Stimulated activated CD4-positive, alpha-beta T cell treated with anti-CD3 and anti-CD28 coated beads, Interleukin-12 subunit alpha, Interleukin-12 subunit beta, amount 100 ng/mL, for 48 hours (primary cell): ENCODE measurements around the gene MAN1C1.
"Not testable (repeated sequence)": the region's sequence is repeated elsewhere in the genome, so short reads cannot be mapped to it uniquely, and the experiment has no call there.

Source experiments
- DNase-seq, 3 donors: peaks; one replicate each; pipeline ENCODE4 v3.0.0-alpha.2; 2020; ENCODE audit warnings: low read depth in 2 of 3, low spot score in 1 of 3

The MAN1C1 gene

DNA sequence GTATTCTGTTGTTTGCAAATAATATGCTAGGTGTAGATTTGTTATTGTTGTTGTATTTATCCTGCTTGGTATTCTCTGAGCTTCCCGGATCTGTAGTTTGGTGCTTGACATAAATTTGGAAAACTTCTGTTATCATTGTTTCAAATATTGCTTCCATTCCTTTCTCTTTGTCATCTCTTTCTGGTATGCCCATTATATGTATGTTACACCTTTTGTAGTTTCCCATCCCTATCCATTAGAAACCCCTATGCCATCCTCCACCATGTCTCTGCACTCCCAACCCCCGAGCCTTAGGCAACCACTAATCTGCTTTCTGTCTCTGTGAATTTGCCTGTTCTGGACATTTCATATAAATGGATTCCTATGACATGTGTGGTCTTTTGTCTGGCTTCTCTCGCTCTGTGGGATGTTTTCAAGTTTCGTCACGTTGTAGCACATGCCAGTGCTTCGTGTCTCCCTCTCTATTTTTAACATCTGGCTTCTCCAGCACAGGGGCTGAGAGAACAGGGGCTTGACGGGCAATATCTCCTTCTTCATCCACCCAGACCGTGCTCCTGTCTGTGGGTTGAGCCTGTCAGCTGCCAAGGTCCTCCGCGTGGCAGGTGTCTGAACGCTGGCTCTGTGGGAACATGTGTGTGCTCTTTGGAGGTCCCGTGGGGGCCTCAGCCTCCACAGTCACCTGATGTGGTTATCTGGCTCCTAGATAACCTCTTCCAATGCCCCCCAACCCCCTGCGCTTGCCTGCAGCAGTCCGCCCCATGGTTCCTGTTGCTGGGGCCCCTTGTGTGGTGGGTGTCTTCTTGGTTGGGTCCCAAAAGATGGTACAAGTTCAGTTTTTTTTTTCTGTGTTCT lies 32.8 kb upstream of the MAN1C1 start:
- DNase-seq: no peak

DNA sequence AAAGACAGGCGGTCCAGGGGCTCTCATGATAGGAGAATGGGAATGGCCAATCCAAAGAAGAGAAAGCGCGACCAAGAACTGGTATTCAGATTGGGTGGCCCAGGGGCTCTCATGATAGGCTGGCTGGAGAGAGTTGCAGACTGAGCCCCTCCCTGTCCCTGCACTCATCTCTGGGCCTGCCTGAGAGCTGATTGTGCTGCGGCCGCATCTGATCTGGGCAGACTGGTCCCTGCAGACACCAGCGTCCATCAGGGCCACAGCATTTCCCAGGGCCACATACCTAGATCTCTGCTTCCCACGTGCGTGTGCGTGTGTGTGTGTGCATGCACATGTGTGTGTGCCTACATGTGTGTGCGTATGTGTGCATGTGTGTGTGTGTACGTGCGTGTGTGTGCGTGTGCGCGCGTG lies 30.4 kb upstream of the MAN1C1 start:
- no peak for DNase-seq

DNA sequence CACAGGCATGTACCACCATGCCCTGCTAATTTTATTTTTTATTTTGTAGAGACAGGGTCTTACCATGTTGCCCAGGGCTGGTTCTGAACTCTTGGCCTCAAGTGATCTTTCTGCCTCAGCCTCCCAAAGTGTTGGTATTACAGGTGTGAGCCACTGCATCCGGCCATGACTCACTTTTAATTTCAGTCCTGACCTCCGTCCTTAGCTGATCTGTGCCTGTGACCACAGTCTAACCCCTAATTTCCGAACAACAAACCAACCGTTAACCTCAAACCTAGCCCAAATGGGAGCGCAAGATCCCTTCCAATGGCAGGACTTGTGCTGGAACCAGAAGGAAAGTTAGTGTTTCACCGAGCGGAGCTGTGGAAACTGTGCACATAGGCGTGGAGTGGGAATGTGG lies 29.3 kb upstream of the MAN1C1 start:
- no peak for DNase-seq

DNA sequence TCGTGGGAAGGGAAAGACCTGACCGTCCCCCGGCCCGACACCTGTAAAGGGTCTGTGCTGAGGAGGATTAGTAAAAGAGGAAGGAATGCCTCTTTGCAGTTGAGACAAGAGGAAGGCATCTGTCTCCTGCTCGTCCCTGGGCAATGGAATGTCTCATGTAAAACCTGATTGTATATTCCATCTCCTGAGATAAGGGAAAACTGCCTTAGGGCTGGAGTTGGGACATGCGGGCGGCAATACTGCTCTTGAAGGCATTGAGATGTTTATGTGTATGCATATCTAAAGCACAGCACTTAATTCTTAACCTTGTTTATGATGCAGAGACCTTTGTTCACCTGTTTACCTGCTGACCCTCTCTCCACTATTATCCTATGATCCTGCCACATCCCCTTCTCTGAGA lies 28.4 kb upstream of the MAN1C1 start:
- not testable (repeated sequence) for DNase-seq

DNA sequence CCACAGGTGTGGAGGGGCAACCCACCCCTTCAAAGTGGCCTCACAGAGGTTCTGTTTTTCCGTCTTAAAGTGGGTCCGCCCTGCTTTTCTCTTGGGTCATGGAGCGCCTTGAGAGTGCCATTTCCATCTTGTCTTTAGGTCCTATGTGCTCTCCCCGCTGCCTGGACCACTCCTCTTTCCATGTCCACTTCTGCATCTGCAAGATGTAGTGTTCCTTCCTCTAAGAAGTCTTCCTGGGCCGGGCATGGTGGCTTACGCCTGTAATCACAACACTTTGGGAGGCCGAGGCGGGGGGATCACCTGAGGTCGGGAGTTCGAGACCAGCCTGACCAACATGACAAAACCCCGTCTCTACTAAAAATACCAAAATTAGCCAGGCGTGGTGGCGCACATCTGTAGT lies 27.8 kb upstream of the MAN1C1 start:
- not testable (repeated sequence) for DNase-seq

DNA sequence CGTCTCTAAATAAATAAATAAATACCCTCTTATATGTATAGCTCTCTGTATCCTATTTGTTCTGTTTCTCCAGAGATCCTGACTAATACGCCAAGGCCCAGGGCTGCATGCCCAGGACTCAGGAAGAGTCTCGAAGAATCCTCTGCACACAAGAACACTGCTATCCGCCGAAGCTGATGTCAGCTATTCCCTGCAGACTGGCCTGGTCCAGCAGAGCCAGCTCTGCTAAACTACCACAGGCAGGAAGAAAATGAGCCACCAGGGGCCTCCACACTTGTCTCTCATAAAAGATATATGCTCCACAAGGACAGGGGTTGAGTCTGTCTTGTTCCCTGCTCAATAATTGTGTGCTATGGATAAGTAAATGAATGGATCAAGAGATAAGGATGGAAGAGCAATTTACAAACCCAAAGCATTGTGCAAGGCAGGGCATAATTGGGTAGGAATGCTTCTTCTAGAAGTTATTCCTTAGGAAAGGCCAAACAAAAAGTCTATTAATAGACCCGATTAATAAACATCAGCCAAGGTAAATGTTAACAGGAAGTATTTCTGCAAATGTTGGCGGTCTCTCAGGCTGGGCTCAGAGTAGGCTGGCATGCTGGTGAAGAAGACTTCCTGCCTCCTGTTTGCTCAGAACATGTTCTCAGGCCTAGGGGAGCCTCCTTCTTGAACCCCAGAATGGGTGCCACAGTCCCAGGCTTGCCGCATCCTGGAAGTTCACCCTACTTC lies 26.3 kb upstream of the MAN1C1 start:
- DNase-seq: no peak

DNA sequence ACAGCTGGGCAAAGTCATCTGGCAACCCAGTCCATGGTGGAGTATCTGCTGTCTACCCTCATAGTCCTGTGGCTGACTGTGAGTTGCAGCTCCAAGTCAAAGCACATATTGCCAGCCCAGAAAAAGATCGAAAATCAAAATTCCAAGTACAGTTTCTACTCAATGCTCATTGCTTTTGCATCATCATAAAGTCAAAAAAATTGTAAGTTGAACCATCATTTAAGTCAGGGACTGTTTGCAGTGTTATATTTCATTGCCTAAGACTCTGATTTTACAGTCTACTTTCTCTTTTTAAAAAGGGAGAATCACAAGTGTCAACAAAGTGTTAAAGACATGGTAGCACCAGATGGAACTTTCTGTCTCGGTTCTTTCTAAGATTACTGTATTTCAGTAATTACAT lies 22.7 kb upstream of the MAN1C1 start:
- DNase-seq: no peak

DNA sequence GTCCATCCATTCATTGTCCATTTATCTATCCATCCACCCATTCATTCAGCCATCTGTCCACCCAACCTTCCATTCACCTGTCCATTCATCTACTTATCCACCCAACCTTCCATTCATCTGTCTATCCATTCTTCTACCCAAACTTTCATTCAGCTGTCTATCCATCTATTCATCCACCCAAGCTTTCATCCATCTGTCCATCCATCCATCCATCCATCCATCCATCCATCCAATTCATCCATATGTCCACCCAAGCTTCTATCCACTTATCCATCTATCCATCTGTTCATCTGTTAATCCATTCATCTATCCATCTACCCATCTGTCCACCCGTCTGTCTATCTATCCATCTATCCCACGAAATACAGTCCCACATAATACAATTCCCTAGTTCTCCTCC lies 21.6 kb upstream of the MAN1C1 start:
- DNase-seq: no peak

DNA sequence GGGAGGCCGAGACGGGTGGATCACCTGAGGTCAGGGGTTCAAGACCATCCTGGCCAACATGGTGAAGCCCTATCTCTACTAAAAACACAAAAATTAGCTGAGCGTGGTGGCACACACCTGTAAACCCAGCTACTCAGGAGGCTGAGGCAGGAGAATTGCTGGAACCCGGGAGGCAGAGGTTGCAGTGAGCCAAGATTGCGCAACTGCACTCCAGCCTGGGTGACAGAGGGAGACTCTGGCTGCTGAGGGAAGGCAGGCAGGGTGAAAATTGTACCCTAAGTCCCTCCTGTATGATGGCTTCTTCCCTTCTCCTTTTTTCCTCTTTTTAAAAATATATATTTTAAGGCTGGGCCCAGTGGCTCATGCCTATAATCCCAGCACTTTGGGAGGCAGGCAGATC lies 19.9 kb upstream of the MAN1C1 start:
- not testable (repeated sequence) for DNase-seq

DNA sequence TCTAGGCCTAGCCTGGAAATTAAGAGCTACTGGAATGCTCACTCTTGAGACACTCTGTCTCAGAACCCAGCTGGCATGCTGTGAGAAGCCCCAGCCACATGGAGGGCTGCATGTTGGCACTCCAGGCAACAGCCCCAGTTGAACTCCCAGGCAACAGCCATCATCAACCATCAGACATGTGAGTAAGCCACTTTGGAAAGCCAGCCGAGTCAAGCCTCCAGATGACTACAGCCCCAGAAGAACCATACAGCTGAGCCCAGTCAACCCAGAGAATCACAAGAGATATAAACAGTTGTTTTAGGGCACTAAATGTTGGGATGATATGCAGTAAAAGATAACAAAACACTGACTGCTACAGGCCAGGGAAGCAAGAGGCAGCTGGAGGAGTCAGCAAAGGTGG lies 17.7 kb upstream of the MAN1C1 start:
- DNase-seq: no peak

DNA sequence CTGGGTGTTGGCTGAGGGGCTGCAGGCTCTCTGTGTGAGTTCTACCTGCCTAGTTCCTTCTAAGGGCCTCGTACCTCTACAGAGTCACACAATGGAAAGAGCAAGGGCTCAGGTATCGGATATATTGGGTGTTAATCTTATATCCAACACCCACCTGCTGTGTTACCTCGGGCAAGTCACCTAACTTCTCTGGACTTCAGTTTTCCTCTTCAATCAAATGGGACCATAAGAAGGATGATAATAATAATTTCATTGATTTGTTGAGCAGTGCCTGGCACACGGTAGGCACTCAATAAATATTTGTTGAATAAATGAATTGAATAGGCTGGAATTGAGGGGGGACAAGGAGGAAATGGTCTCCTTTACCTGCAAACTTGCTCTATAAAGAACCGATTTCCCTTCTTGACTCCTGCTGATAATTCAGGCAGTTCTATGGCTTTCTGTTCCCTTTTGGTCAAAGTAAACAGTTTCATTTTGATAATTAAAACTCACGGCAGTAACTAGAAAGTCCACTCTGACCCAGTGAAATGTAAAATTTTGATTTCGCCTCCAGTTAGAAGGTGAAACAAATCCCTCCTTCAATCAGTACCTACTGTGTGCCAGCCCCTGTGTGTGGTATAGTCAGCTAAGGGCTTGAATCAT lies 16.5 kb upstream of the MAN1C1 start:
- no peak for DNase-seq

DNA sequence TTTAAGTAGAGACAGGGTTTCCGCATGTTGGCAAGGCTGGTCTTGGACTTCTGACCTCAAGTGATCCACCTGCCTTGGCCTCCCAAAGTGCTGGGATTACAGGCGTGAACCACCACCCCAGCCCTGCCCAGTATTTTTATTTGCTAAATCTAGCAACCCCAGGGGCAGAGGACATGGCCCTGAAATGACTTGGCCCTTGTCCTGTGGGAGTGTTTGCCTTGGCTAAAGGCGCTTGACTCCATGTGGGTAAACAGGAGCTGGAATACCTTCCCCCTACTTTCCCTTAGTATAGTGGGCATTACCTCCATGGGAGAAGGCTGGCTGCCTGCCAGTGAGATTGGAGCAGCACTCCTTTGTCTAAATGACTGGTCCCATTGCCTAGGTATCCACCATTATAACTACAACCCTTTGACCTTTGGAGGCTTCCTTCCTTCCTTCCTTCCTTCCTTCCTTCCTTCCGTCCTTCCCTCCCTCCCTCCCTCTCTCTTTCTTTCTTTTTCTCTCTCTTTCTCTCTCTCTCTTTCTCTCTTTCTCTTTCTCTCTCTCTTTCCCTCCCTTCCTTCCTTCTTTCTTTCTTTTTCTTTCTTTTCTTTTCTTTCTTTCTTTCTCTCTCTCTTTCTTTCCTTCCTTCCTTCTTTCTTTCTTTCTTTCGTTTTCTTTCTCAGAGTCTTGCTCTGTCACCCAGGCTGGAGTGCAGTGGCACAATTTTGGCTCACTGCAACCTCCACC lies 15.5 kb upstream of the MAN1C1 start:
- not testable (repeated sequence) for DNase-seq

DNA sequence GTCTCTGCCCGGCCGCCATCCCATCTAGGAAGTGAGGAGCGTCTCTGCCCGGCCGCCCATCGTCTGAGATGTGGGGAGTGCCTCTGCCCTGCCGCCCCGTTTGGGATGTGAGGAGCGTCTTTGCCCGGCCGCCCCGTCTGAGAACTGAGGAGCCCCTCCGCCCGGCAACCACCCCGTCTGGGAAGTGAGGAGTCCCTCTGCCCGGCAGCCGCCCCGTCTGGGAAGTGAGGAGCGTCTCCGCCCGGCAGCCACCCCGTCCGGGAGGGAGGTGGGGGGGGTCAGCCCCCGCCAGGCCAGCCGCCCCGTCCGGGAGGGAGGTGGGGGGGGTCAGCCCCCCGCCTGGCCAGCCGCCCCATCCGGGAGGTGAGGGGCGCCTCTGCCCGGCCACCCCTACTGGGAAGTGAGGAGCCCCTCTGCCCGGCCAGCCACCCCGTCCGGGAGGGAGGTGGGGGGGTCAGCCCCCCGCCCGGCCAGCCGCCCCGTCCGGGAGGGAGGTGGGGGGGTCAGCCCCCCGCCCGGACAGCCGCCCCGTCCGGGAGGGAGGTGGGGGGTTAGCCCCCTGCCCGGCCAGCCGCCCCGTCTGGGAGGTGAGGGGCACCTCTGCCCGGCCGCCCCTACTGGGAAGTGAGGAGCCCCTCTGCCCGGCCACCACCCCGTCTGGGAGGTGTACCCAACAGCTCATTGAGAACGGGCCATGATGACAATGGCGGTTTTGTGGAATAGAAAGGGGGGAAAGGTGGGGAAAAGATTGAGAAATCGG lies 12.6 kb upstream of the MAN1C1 start:
- not testable (repeated sequence) for DNase-seq

DNA sequence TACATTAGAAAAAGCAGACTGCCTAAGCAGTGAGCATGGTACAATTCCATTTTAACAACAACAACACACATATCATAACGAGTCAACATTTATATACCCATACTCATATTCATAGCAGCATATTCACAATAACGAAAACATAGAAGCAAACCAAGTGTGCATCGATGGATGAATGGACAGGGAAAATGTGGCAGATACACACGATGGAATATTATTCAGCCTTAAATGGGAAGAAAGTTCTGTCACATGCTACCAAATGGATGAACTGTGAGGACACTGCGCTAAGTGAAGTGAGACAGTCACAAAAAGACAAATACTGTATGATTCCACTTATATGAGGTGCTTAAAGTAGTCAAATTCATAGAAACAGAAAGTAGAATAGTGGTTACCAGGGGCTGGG lies 9.5 kb upstream of the MAN1C1 start:
- no peak for DNase-seq

DNA sequence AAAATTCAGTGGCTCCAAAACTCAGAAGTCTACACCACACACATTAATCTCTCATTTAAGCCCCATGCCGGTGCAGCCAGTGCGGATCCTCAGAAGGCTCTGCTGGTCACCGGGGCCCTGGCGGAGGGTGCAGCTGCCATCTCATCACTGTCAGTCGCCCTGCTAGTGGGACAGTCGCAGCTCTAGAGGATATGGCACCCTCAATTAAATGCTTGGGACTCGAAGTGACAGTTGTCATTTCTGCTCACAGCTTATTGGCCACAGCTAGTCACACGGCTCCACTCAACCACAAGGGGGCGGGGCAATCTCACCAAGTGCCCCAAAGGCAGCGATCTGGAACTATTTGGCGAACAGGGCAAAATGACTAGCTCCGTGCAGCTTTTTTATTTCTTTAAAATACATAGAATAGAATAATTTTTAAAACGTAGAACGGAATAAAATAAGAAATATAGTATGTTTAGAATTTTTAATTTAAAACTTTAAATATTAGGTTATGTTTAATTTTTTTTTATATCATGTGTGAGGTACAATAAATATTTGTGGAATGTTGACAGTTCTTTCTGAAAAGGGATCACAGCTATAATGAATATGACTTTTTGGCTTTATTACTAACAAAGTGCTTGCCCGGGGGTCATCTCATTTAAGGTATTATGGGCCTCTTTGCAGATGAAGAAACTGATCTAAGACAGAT lies 8.0 kb upstream of the MAN1C1 start:
- peak; percentile 75 to 86 (median 83) for DNase-seq

DNA sequence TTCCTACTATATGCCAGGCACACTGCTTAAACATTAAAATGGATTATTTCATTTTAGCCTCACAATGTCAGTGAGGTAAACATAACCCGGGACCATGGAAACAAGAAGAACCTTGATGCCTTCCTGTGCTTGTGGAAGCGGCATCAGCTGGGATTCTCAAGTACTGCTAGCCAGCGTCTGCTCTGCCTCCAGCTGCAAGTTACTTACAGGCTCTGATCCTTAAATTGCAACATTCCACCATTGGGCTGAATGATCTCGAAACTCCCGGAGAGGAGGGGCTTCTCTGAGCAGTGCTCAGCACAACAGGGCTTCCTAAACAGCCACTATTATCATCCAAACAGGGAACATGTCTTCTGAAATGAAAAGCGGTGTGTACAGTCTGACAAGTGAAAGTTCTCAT lies 6.7 kb upstream of the MAN1C1 start:
- DNase-seq: no peak

DNA sequence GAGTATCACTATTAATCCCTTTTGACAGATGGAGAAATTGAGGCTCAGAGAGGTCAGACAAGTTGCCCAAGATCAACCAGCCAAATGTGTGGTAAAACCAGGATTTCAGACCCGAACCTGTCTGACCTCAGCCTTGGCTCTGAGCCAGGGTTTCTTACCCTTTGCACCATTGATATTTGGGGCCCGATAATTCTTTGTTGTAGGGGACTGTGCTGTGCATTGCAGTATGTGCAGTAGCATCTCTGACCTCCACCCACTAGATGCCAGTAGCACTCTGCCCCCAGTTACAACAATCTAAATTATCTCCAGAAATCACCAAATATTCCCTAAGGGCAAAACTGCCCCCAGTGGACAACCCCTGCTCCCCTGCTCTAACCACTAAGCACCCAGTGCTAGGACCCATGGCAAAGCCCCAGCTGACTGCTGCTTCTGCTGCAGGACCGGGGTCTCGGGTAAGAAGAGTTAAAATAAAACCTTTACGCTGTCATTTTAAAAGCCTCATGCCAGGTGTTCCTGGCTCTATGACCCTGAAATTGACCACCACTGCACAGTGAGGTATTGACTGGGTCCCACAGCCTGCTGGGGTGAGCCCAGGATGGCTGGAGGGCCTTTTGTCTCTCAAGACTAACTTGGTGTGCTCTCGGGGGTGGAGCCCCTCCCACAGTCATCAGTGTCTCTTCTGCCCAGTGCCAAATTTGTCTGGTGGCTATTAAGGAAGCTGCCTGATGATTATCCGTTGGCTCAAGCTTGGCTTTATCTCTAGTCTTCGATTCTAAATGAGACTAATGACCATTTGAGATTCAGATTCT lies 5.6 kb upstream of the MAN1C1 start:
- DNase-seq: no peak

DNA sequence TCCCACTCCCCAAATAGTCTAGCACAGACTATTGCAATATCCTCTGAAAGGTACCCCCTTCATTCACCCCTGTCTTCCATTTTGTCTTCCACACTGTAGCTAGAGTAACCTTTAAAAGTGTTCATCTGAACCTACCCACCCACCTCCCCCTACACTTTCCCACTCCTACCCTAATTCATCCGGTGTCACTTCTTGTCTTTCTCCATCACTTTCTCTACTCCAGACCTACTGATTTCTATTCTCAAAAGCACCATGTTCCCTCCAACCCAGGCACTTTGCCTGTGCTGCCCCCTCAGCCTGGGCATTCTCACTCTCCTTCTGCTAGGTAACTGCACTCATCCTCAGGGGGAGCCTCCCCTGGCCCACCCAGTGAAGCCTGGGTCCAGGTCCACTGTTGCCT lies 4.7 kb upstream of the MAN1C1 start:
- no peak for DNase-seq

DNA sequence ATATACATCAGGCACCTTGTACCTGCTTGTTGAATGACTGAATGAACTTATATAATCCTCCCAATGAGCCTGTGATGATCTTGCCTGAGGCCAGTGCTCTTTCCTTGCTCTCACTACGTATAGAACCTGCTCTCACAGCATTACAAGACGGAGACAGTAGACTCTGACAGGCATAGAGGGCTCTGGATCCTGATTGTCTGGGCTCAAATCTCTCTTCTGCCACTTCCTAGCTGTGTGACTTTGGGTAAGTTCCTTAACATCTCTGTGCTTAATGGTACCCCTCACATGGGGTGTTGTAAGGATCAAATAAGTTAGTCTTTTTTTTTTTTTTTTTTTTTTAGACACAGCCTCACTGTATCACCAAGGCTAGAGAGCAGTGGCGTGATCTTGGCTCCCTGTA lies 4.2 kb upstream of the MAN1C1 start:
- no peak for DNase-seq
